Measurements from ENCODE around the gene CD200.

GRCh38 chr3:112304611-112305010 lies 28.3 kb upstream of the CD200 start:
- TF ChIP-seq CTCF (conservative IDR thresholded peaks at IDR 0.05; ENCODE audit: low read depth, low read length) (no peak; the same call in 1 of the 2 replicates), EZH2phosphoT487 (IDR thresholded peaks at IDR 0.05; ENCODE audit: borderline replicate concordance, low read length) (no peak), EZH2 (IDR thresholded peaks at IDR 0.05; ENCODE audit: low read length, unreplicated experiment) (no peak)

All from PC-3 (cell line).